WTC11 (cell line): Measurements from ENCODE around the gene HMCN1. TPM values are rescaled to one million over a fixed set of nuclear protein-coding genes. Genes with fewer than 3 reads are reported as not detected.

Experiments used
- ATAC-seq: fragments of 200-7000 bp; cut with Tn5 transposase; 2 replicates; pipeline ENCODE4 v1.10.0; 2021; ENCODE audit warnings: mild to moderate bottlenecking, moderate library complexity
- CTCF ChIA-PET: fragments of 300-600 bp; sonication (Branson Sonifier 250); formaldehyde crosslinking; loops from one replicate; lab custom pipeline; 2021; ENCODE audit warnings: antibody characterized with exemption; lab: Charles Lee
- POLR2A ChIA-PET: fragments of 350-600 bp; sonication (Branson Sonifier 250); formaldehyde crosslinking; loops from one replicate; lab custom pipeline; 2021; ENCODE audit warnings: antibody characterized with exemption; lab: Charles Lee
- DNase-seq: peaks from one replicate; pipeline ENCODE4 v3.0.0; 2021; ENCODE audit warnings: low spot score
- H3K27ac Mint-ChIP-seq: 2 replicates; pipeline ENCODE4 v1.8.0; 2021; ENCODE audit warnings: mixed read lengths
- H3K27me3 Mint-ChIP-seq: 2 replicates; pipeline ENCODE4 v1.8.0; 2021; ENCODE audit warnings: low read depth, mild to moderate bottlenecking, moderate library complexity, mixed read lengths
- H3K36me3 Mint-ChIP-seq: 2 replicates; pipeline ENCODE4 v1.8.0; 2021; ENCODE audit warnings: mixed read lengths
- H3K4me1 Mint-ChIP-seq: 2 replicates; pipeline ENCODE4 v1.8.0; 2022; ENCODE audit warnings: mixed read lengths
- H3K4me3 Mint-ChIP-seq: 2 replicates; pipeline ENCODE4 v1.8.0; 2021; ENCODE audit warnings: mild to moderate bottlenecking, moderate library complexity, mixed read lengths
- H3K9me3 Mint-ChIP-seq: 2 replicates; pipeline ENCODE4 v1.8.0; 2021; ENCODE audit warnings: mixed read lengths
- ATF1 ChIP-seq: sonication (generic); formaldehyde crosslinking; IDR thresholded peaks from 2 replicates; pipeline ENCODE4 v1.8.1; 2023; ENCODE audit warnings: mild to moderate bottlenecking, moderate library complexity, missing genetic modification reagents
- CREM ChIP-seq: sonication (generic); formaldehyde crosslinking; IDR thresholded peaks from 2 replicates; pipeline ENCODE4 v1.8.1; 2022; ENCODE audit warnings: mild to moderate bottlenecking, missing genetic modification reagents, moderate library complexity
- CTCF ChIP-seq: fragments of 200-600 bp; IDR thresholded peaks from 2 replicates; pipeline ENCODE4 v1.8.0; 2022; ENCODE audit warnings: antibody characterized with exemption
- E2F4 ChIP-seq: sonication (generic); formaldehyde crosslinking; IDR thresholded peaks from 2 replicates; pipeline ENCODE4 v1.8.1; 2022; ENCODE audit warnings: low read depth, mild to moderate bottlenecking, moderate library complexity, missing genetic modification reagents, borderline replicate concordance
- E2F5 ChIP-seq: sonication (generic); formaldehyde crosslinking; IDR thresholded peaks from 2 replicates; pipeline ENCODE4 v1.8.1; 2022; ENCODE audit warnings: mild to moderate bottlenecking, moderate library complexity, missing genetic modification reagents
- EMX1 ChIP-seq: fragments of 250-450 bp; sonication (Bioruptor Pico); IDR thresholded peaks from 2 replicates; pipeline ENCODE4 v1.8.0; 2021; ENCODE audit warnings: mild to moderate bottlenecking
- ERG ChIP-seq: fragments of 250-450 bp; sonication (Bioruptor Pico); IDR thresholded peaks from 2 replicates; pipeline ENCODE4 v1.8.0; 2021; ENCODE audit warnings: mild to moderate bottlenecking
- ESRRA ChIP-seq: sonication (generic); formaldehyde crosslinking; IDR thresholded peaks from 2 replicates; pipeline ENCODE4 v1.8.1; 2022; ENCODE audit warnings: mild to moderate bottlenecking, missing genetic modification reagents, borderline replicate concordance
- FOXP1 ChIP-seq: sonication (generic); formaldehyde crosslinking; IDR thresholded peaks from 2 replicates; pipeline ENCODE4 v1.8.0; 2022; ENCODE audit warnings: missing genetic modification reagents, mild to moderate bottlenecking, moderate library complexity, borderline replicate concordance
- GABPB1 ChIP-seq: sonication (generic); formaldehyde crosslinking; IDR thresholded peaks from 2 replicates; pipeline ENCODE4 v1.8.1; 2023; ENCODE audit warnings: mild to moderate bottlenecking, missing genetic modification reagents
- GTF2I ChIP-seq: fragments of 250-450 bp; sonication (Bioruptor Pico); conservative IDR thresholded peaks from 2 replicates; pipeline ENCODE4 v1.4.0; 2021; ENCODE audit warnings: mild to moderate bottlenecking
- JUN ChIP-seq: sonication (generic); formaldehyde crosslinking; IDR thresholded peaks from 2 replicates; pipeline ENCODE4 v1.8.0; 2023; ENCODE audit warnings: mild to moderate bottlenecking, missing genetic modification reagents
- MLX ChIP-seq: sonication (generic); formaldehyde crosslinking; IDR thresholded peaks from 2 replicates; pipeline ENCODE4 v1.8.1; 2023; ENCODE audit warnings: mild to moderate bottlenecking, missing genetic modification reagents, moderate library complexity
- NFATC4 ChIP-seq: fragments of 250-450 bp; sonication (Bioruptor Pico); IDR thresholded peaks from 2 replicates; pipeline ENCODE4 v1.9.0; 2021; ENCODE audit warnings: mild to moderate bottlenecking
- NR1H2 ChIP-seq: sonication (generic); formaldehyde crosslinking; IDR thresholded peaks from 2 replicates; pipeline ENCODE4 v1.9.0; 2021; ENCODE audit warnings: mild to moderate bottlenecking, moderate library complexity, missing genetic modification reagents
- PRRX2 ChIP-seq: fragments of 250-450 bp; sonication (Bioruptor Pico); IDR thresholded peaks from 2 replicates; pipeline ENCODE4 v1.8.0; 2021; ENCODE audit warnings: mild to moderate bottlenecking
- RELA ChIP-seq: sonication (generic); formaldehyde crosslinking; IDR thresholded peaks from 2 replicates; pipeline ENCODE4 v1.8.1; 2022; ENCODE audit warnings: missing genetic modification reagents, mild to moderate bottlenecking, borderline replicate concordance
- SP1 ChIP-seq: sonication (generic); formaldehyde crosslinking; conservative IDR thresholded peaks from 2 replicates; pipeline ENCODE4 v1.8.1; 2022; ENCODE audit warnings: missing genetic modification reagents
- TEAD1 ChIP-seq: sonication (generic); formaldehyde crosslinking; IDR thresholded peaks from 2 replicates; pipeline ENCODE4 v1.8.0; 2022; ENCODE audit warnings: mild to moderate bottlenecking, missing genetic modification reagents
- USF2 ChIP-seq: sonication (generic); formaldehyde crosslinking; IDR thresholded peaks from 2 replicates; pipeline ENCODE4 v1.8.1; 2023; ENCODE audit warnings: mild to moderate bottlenecking, missing genetic modification reagents, moderate library complexity
- ZMAT4 ChIP-seq: fragments of 250-450 bp; sonication (Bioruptor Pico); IDR thresholded peaks from 2 replicates; pipeline ENCODE4 v1.9.0; 2021; ENCODE audit warnings: mild to moderate bottlenecking
- ZNF121 ChIP-seq: sonication (generic); formaldehyde crosslinking; IDR thresholded peaks from 2 replicates; pipeline ENCODE4 v1.8.0; 2023; ENCODE audit warnings: missing genetic modification reagents
- ZNF232 ChIP-seq: sonication (generic); formaldehyde crosslinking; IDR thresholded peaks from 2 replicates; pipeline ENCODE4 v1.8.0; 2022; ENCODE audit warnings: mild to moderate bottlenecking, missing genetic modification reagents
- ZNF263 ChIP-seq: sonication (generic); formaldehyde crosslinking; IDR thresholded peaks from 2 replicates; pipeline ENCODE4 v1.8.1; 2022; ENCODE audit warnings: low read depth, mild to moderate bottlenecking, moderate library complexity, missing genetic modification reagents
- ZNF317 ChIP-seq: sonication (generic); formaldehyde crosslinking; IDR thresholded peaks from 2 replicates; pipeline ENCODE4 v1.8.1; 2023; ENCODE audit warnings: low read depth, mild to moderate bottlenecking, moderate library complexity, missing genetic modification reagents, borderline replicate concordance
- ZSCAN18 ChIP-seq: fragments of 250-450 bp; sonication (Bioruptor Pico); IDR thresholded peaks from 2 replicates; pipeline ENCODE4 v2.1.2; 2022; ENCODE audit warnings: mild to moderate bottlenecking, moderate library complexity
- total RNA-seq: library from RNA; stranded (reverse); gene quantifications from 3 replicates; pipeline ENCODE4 v1.2.3, GENCODE V29; 2021

HMCN1 gene
- total RNA-seq, 1 experiment from 2014 or later: 5.6 TPM

GRCh38 chr1:186122837-186123236, 388.6 kb downstream of the HMCN1 start (continued):
- no peak for TF ChIP-seq USF2 (CRISPR knock-in tag)
- TF ChIP-seq MLX (CRISPR knock-in tag): no peak
- no peak for TF ChIP-seq E2F4 (CRISPR knock-in tag)
- no peak for TF ChIP-seq SP1 (CRISPR knock-in tag)
- TF ChIP-seq NR1H2 (CRISPR knock-in tag): no peak
- TF ChIP-seq TEAD1 (CRISPR knock-in tag): no peak
- no peak for TF ChIP-seq NFATC4 (CRISPR knock-in tag)
- no peak for TF ChIP-seq GABPB1 (CRISPR knock-in tag)
- TF ChIP-seq ZNF263 (CRISPR knock-in tag): no peak
- no peak for TF ChIP-seq PRRX2 (CRISPR knock-in tag)

GRCh38 chr1:186125035-186125434, 390.8 kb downstream of the HMCN1 start:
- ATAC-seq: no peak
- POLR2A ChIA-PET: no interaction called here
- Mint-ChIP-seq H3K9me3 (no peaks in the 10 kb centered on the region), H3K4me1 (no peaks in the 10 kb centered on the region), H3K36me3 (no peaks in the 10 kb centered on the region), H3K27me3 (no peaks in the 10 kb centered on the region), H3K27ac (no peak overlapping the region), H3K4me3 (no peak overlapping the region)
- CTCF ChIA-PET: no interaction called here
- no peak for TF ChIP-seq CREM (CRISPR knock-in tag)
- TF ChIP-seq ZMAT4: no peak
- no peak for TF ChIP-seq ZNF317
- TF ChIP-seq ESRRA: no peak
- TF ChIP-seq ZNF232 (CRISPR knock-in tag): no peak
- no peak for TF ChIP-seq PRRX2 (CRISPR knock-in tag)
- TF ChIP-seq ZNF121 (CRISPR knock-in tag): no peak
- TF ChIP-seq E2F5 (CRISPR knock-in tag): no peak
- no peak for DNase-seq

- CTCF ChIA-PET: no interaction called here
- Mint-ChIP-seq H3K27me3 (no peaks in the 10 kb centered on the region), H3K36me3 (no peaks in the 10 kb centered on the region), H3K4me3 (no peak overlapping the region), H3K4me1 (no peaks in the 10 kb centered on the region)
- POLR2A ChIA-PET: no interaction called here
- ATAC-seq (no peak), DNase-seq (no peak)
- TF ChIP-seq ZMAT4 (no peak), GTF2I (no peak), ERG (CRISPR knock-in tag) (no peak), FOXP1 (CRISPR knock-in tag) (no peak), JUN (no peak), EMX1 (CRISPR knock-in tag) (no peak), ZSCAN18 (CRISPR knock-in tag) (no peak), CTCF (no peak), ATF1 (CRISPR knock-in tag) (no peak), ZNF263 (CRISPR knock-in tag) (no peak), RELA (no peak), ZNF232 (CRISPR knock-in tag) (no peak)
- TF ChIP-seq, all 79 proteins: peak for 0
- Mint-ChIP-seq H3K9me3 (no peaks in the 10 kb centered on the region), H3K27ac (no peak overlapping the region)
Measured at GRCh38 chr1:186125511-186125910, 391.3 kb downstream of the HMCN1 start.
